H1 (cell line): ENCODE data around the gene MBD5. TPM values are rescaled to one million over a fixed set of nuclear protein-coding genes. Genes with fewer than 3 reads are reported as not detected.

Source experiments
- ASH2L ChIP-seq: fragments of 200-600, 300-600 bp; sonication (generic); IDR thresholded peaks from one replicate; pipeline ENCODE4 v1.7.1; 2017; ENCODE audit warnings: low read length
- POLR2A ChIP-seq, 2 experiments: IDR thresholded peaks; 1 replicate in 1 of 2; 2 replicates in 1 of 2; pipeline ENCODE4 v1.6.1; 2011; ENCODE audit warnings: low read depth in 2 of 2, low read length in 2 of 2, mild to moderate bottlenecking in 2 of 2; ENCODE audit errors: control extremely low read depth in 1 of 2
- RFX5 ChIP-seq: IDR thresholded peaks from 2 replicates; pipeline ENCODE4 v1.6.1; 2011; ENCODE audit warnings: low read depth, low read length, improper control_type of control experiment, borderline replicate concordance
- RXRA ChIP-seq: IDR thresholded peaks from 2 replicates; pipeline ENCODE4 v1.6.1; 2011; ENCODE audit warnings: low read depth, mild to moderate bottlenecking, low read length, moderate library complexity; ENCODE audit not compliant: insufficient read depth
- SIRT6 ChIP-seq: IDR thresholded peaks from one replicate; pipeline ENCODE4 v1.7.1; 2012; ENCODE audit warnings: low read length, inconsistent platforms
- SUZ12 ChIP-seq: fragments of 200-600 bp; sonication (generic); IDR thresholded peaks from 2 replicates; pipeline ENCODE4 v1.6.1; 2012; ENCODE audit warnings: mild to moderate bottlenecking, inconsistent platforms, low read length, moderate library complexity, mixed read lengths
- TAF1 ChIP-seq: IDR thresholded peaks from 2 replicates; pipeline ENCODE4 v1.6.1; 2011; ENCODE audit warnings: mild to moderate bottlenecking, low read depth, low read length
- polyA plus RNA-seq, 7 experiments: library from polyadenylated mRNA; depleted of rRNA in 3 of 7; stranded (reverse) in 5 of 7; unstranded in 2 of 7; fragments of >200 nt in 5 of 7; fragments of 200-250 nt in 2 of 7; gene quantifications; 1 replicate in 5 of 7; 2 replicates in 1 of 7; 4 replicates in 1 of 7; pipeline versions ENCODE4 v1.2.1 to v1.2.3, GENCODE V29; 2011 to 2013; ENCODE audit warnings: missing spikeins in 2 of 7, mixed read lengths in 2 of 7
- total RNA-seq: library from RNA; stranded (reverse); fragmentation: NEBNext Ultra II Directional; extraction: Animal tissue kit (Norgen Biotek cat#: 25700); gene quantifications from 2 replicates; pipeline ENCODE4 v1.2.1, GENCODE V29; 2021
- TF ChIP-seq, protein P1 (sequence below): fragments of 300-600 bp; sonication (generic); IDR thresholded peaks from 2 replicates; pipeline ENCODE4 v1.7.1; 2012; ENCODE audit warnings: low read length, moderate library complexity, mild to moderate bottlenecking, inconsistent platforms; ENCODE audit not compliant: insufficient replicate concordance
- TF ChIP-seq, protein P2 (sequence below), 3 experiments: IDR thresholded peaks; 1 replicate in 2 of 3; 2 replicates in 1 of 3; pipeline versions ENCODE4 v1.5.1 to v1.6.1; 2011; ENCODE audit warnings: low read length in 3 of 3, mild to moderate bottlenecking in 3 of 3, inconsistent platforms in 2 of 3, low read depth in 1 of 3, moderate library complexity in 1 of 3; ENCODE audit not compliant: insufficient read depth in 1 of 3; ENCODE audit errors: control extremely low read depth in 1 of 3

Gene MBD5
- total and polyA plus RNA-seq, 2 of the 8 experiments (the other 6 are each of a cell fraction or from before 2014, with no cell fraction given): 9.7 to 29.4 TPM

DNA sequence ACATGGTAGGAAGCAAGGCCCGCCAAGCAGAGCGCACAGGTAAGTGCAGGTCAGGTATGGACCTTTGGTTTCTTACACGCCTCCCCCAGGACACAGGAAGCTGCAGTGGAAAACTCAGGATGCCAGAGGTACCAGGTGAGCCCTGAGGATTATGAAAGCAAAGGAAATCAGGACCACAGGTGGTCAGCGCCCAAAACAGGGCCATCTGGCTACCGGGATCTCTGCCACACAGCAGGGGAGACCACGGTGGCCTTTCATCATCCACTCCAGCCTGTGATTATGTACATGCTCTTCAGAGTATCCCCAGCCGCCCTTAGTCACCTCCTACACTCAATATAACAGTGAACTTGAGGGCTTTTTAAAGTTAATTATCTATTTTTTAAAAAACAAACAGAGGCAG, 498.1 kb downstream of the MBD5 start (continued):
- TF ChIP-seq, protein P1, sequence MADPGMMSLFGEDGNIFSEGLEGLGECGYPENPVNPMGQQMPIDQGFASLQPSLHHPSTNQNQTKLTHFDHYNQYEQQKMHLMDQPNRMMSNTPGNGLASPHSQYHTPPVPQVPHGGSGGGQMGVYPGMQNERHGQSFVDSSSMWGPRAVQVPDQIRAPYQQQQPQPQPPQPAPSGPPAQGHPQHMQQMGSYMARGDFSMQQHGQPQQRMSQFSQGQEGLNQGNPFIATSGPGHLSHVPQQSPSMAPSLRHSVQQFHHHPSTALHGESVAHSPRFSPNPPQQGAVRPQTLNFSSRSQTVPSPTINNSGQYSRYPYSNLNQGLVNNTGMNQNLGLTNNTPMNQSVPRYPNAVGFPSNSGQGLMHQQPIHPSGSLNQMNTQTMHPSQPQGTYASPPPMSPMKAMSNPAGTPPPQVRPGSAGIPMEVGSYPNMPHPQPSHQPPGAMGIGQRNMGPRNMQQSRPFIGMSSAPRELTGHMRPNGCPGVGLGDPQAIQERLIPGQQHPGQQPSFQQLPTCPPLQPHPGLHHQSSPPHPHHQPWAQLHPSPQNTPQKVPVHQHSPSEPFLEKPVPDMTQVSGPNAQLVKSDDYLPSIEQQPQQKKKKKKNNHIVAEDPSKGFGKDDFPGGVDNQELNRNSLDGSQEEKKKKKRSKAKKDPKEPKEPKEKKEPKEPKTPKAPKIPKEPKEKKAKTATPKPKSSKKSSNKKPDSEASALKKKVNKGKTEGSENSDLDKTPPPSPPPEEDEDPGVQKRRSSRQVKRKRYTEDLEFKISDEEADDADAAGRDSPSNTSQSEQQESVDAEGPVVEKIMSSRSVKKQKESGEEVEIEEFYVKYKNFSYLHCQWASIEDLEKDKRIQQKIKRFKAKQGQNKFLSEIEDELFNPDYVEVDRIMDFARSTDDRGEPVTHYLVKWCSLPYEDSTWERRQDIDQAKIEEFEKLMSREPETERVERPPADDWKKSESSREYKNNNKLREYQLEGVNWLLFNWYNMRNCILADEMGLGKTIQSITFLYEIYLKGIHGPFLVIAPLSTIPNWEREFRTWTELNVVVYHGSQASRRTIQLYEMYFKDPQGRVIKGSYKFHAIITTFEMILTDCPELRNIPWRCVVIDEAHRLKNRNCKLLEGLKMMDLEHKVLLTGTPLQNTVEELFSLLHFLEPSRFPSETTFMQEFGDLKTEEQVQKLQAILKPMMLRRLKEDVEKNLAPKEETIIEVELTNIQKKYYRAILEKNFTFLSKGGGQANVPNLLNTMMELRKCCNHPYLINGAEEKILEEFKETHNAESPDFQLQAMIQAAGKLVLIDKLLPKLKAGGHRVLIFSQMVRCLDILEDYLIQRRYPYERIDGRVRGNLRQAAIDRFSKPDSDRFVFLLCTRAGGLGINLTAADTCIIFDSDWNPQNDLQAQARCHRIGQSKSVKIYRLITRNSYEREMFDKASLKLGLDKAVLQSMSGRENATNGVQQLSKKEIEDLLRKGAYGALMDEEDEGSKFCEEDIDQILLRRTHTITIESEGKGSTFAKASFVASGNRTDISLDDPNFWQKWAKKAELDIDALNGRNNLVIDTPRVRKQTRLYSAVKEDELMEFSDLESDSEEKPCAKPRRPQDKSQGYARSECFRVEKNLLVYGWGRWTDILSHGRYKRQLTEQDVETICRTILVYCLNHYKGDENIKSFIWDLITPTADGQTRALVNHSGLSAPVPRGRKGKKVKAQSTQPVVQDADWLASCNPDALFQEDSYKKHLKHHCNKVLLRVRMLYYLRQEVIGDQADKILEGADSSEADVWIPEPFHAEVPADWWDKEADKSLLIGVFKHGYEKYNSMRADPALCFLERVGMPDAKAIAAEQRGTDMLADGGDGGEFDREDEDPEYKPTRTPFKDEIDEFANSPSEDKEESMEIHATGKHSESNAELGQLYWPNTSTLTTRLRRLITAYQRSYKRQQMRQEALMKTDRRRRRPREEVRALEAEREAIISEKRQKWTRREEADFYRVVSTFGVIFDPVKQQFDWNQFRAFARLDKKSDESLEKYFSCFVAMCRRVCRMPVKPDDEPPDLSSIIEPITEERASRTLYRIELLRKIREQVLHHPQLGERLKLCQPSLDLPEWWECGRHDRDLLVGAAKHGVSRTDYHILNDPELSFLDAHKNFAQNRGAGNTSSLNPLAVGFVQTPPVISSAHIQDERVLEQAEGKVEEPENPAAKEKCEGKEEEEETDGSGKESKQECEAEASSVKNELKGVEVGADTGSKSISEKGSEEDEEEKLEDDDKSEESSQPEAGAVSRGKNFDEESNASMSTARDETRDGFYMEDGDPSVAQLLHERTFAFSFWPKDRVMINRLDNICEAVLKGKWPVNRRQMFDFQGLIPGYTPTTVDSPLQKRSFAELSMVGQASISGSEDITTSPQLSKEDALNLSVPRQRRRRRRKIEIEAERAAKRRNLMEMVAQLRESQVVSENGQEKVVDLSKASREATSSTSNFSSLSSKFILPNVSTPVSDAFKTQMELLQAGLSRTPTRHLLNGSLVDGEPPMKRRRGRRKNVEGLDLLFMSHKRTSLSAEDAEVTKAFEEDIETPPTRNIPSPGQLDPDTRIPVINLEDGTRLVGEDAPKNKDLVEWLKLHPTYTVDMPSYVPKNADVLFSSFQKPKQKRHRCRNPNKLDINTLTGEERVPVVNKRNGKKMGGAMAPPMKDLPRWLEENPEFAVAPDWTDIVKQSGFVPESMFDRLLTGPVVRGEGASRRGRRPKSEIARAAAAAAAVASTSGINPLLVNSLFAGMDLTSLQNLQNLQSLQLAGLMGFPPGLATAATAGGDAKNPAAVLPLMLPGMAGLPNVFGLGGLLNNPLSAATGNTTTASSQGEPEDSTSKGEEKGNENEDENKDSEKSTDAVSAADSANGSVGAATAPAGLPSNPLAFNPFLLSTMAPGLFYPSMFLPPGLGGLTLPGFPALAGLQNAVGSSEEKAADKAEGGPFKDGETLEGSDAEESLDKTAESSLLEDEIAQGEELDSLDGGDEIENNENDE: no peak
- TF ChIP-seq TAF1 (no peak), SIRT6 (no peak), RFX5 (no peak), RXRA (no peak), SUZ12 (no peak), ASH2L (no peak), POLR2A (IDR thresholded peaks at IDR 0.05; ENCODE audit: control extremely low read depth in 1 of 2, low read depth in 2 of 2, low read length in 2 of 2) (no peak)
- TF ChIP-seq, protein P2, sequence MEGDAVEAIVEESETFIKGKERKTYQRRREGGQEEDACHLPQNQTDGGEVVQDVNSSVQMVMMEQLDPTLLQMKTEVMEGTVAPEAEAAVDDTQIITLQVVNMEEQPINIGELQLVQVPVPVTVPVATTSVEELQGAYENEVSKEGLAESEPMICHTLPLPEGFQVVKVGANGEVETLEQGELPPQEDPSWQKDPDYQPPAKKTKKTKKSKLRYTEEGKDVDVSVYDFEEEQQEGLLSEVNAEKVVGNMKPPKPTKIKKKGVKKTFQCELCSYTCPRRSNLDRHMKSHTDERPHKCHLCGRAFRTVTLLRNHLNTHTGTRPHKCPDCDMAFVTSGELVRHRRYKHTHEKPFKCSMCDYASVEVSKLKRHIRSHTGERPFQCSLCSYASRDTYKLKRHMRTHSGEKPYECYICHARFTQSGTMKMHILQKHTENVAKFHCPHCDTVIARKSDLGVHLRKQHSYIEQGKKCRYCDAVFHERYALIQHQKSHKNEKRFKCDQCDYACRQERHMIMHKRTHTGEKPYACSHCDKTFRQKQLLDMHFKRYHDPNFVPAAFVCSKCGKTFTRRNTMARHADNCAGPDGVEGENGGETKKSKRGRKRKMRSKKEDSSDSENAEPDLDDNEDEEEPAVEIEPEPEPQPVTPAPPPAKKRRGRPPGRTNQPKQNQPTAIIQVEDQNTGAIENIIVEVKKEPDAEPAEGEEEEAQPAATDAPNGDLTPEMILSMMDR (IDR thresholded peaks at IDR 0.05; ENCODE audit: control extremely low read depth in 1 of 3, insufficient read depth in 1 of 3, low read depth in 1 of 3, low read length in 3 of 3): no peak
